Measurements from ENCODE around the gene CCDC174.

DNA sequence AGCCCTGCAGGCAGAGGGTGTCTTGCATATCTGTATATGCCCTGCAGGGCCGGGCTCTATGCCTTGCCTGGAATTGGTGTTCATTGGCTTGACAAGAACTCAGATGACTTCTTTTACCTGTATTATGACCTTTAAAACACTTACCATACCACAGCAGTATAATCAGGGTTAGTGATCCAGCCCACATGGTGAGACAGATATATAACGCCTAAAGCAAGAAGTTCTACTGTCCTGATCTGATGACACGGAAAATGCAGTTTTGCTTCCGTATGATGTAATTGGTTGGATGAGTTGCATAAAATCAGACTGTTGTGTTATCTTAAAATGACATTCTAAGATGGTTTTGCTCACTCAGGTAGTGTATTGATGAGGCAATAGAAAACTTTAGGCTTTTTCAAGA is 9.4 kb downstream of the CCDC174 start:
- TF ChIP-seq, protein P1, sequence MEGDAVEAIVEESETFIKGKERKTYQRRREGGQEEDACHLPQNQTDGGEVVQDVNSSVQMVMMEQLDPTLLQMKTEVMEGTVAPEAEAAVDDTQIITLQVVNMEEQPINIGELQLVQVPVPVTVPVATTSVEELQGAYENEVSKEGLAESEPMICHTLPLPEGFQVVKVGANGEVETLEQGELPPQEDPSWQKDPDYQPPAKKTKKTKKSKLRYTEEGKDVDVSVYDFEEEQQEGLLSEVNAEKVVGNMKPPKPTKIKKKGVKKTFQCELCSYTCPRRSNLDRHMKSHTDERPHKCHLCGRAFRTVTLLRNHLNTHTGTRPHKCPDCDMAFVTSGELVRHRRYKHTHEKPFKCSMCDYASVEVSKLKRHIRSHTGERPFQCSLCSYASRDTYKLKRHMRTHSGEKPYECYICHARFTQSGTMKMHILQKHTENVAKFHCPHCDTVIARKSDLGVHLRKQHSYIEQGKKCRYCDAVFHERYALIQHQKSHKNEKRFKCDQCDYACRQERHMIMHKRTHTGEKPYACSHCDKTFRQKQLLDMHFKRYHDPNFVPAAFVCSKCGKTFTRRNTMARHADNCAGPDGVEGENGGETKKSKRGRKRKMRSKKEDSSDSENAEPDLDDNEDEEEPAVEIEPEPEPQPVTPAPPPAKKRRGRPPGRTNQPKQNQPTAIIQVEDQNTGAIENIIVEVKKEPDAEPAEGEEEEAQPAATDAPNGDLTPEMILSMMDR (IDR thresholded peaks at IDR 0.05): no peak
- no peak for TF ChIP-seq POLR2AphosphoS5 (IDR thresholded peaks at IDR 0.05)
